GM23338 (cell line): ENCODE results near the gene TMEM175. TPM values are rescaled to one million over a fixed set of nuclear protein-coding genes. Genes with fewer than 3 reads are reported as not detected.

Experiments used
- ATAC-seq: fragments of 200-7000 bp; cut with Tn5 transposase; 3 replicates; pipeline ENCODE4 v1.9.1; 2020
- DNase-seq: peaks from one replicate; pipeline ENCODE4 v3.0.0-alpha.2; 2015; ENCODE audit warnings: low spot score
- H2AFZ ChIP-seq: fragments of 200-600 bp; sonication (generic); 2 replicates; pipeline ENCODE4 v1.8.0; 2016; ENCODE audit warnings: antibody characterized with exemption, mild to moderate bottlenecking, moderate library complexity
- H3F3A ChIP-seq: fragments of 200-600 bp; sonication (generic); replicated peaks from 2 replicates; pipeline ENCODE4 v1.8.0; 2017; ENCODE audit warnings: antibody characterized with exemption, mixed run types, low read depth
- H3K27ac ChIP-seq: fragments of 200-600 bp; sonication (generic); 2 replicates; pipeline ENCODE4 v1.6.1; 2016; ENCODE audit warnings: low read depth
- H3K27me3 ChIP-seq: fragments of 200-600 bp; sonication (generic); 2 replicates; pipeline ENCODE4 v1.8.0; 2016; ENCODE audit warnings: mild to moderate bottlenecking, mixed run types, moderate library complexity; ENCODE audit not compliant: insufficient read depth
- H3K36me3 ChIP-seq: fragments of 200-600 bp; sonication (generic); 2 replicates; pipeline ENCODE4 v1.8.0; 2016; ENCODE audit warnings: mild to moderate bottlenecking; ENCODE audit not compliant: insufficient read depth
- H3K4me1 ChIP-seq: fragments of 200-600 bp; sonication (generic); 2 replicates; pipeline ENCODE4 v1.8.0; 2016; ENCODE audit warnings: mild to moderate bottlenecking, moderate library complexity; ENCODE audit not compliant: insufficient read depth
- H3K4me2 ChIP-seq: fragments of 200-600 bp; sonication (generic); 2 replicates; pipeline ENCODE4 v1.7.1; 2017; ENCODE audit warnings: mixed run types
- H3K4me3 ChIP-seq: fragments of 200-600 bp; sonication (generic); 2 replicates; pipeline ENCODE4 v1.6.1; 2016; ENCODE audit warnings: mixed run types
- H3K79me2 ChIP-seq: fragments of 200-600 bp; sonication (generic); replicated peaks from 2 replicates; pipeline ENCODE4 v1.8.0; 2017; ENCODE audit warnings: mild to moderate bottlenecking; ENCODE audit not compliant: insufficient read depth
- H3K9me2 ChIP-seq: fragments of 200-600 bp; sonication (generic); 2 replicates; pipeline ENCODE4 v1.8.0; 2017; ENCODE audit not compliant: insufficient read depth
- H4K20me1 ChIP-seq: fragments of 200-600 bp; sonication (generic); replicated peaks from 2 replicates; pipeline ENCODE4 v1.8.0; 2017; ENCODE audit warnings: mild to moderate bottlenecking; ENCODE audit not compliant: insufficient read depth
- H3K27ac Mint-ChIP-seq: 2 replicates; pipeline ENCODE4 v1.8.0; 2020; ENCODE audit warnings: inconsistent platforms, mild to moderate bottlenecking, moderate library complexity, mixed read lengths
- H3K27me3 Mint-ChIP-seq: 3 replicates; pipeline ENCODE4 v1.8.0; 2022; ENCODE audit warnings: low read depth, mild to moderate bottlenecking, moderate library complexity, mixed read lengths, inconsistent platforms; ENCODE audit not compliant: insufficient read depth, poor library complexity
- H3K36me3 Mint-ChIP-seq: 3 replicates; pipeline ENCODE4 v1.8.0; 2021; ENCODE audit warnings: low read depth, mild to moderate bottlenecking, inconsistent platforms, moderate library complexity, mixed read lengths
- H3K4me1 Mint-ChIP-seq: 3 replicates; pipeline ENCODE4 v1.8.0; 2020; ENCODE audit warnings: mild to moderate bottlenecking, inconsistent platforms, mixed read lengths
- H3K4me3 Mint-ChIP-seq: 3 replicates; pipeline ENCODE4 v1.8.0; 2021; ENCODE audit warnings: moderate library complexity, mild to moderate bottlenecking, inconsistent platforms, mixed read lengths
- H3K9me3 Mint-ChIP-seq: 3 replicates; pipeline ENCODE4 v1.8.0; 2020; ENCODE audit warnings: moderate library complexity, mild to moderate bottlenecking, inconsistent platforms, mixed read lengths
- CREB1 ChIP-seq: fragments of 250-450 bp; sonication (Bioruptor Pico); IDR thresholded peaks from 2 replicates; pipeline ENCODE4 v1.5.0; 2020; ENCODE audit warnings: low read depth, mild to moderate bottlenecking, moderate library complexity
- CTCF ChIP-seq, 2 experiments: fragments of 200-600 bp in 1 of 2; sonication (generic) in 1 of 2; conservative IDR thresholded peaks; 2 replicates each; pipeline versions ENCODE4 v1.5.1 to v1.6.1; 2016 to 2017; ENCODE audit warnings: antibody characterized with exemption in 2 of 2, low read depth in 2 of 2, mild to moderate bottlenecking in 2 of 2, moderate library complexity in 1 of 2
- ETS1 ChIP-seq: IDR thresholded peaks from 2 replicates; pipeline ENCODE4 v1.6.1; 2016; ENCODE audit warnings: antibody characterized with exemption
- EZH2 ChIP-seq: fragments of 200-600 bp; sonication (generic); IDR thresholded peaks from one replicate; pipeline ENCODE4 v1.8.0; 2017; ENCODE audit warnings: antibody characterized with exemption, mild to moderate bottlenecking, low read depth; ENCODE audit not compliant: unreplicated experiment
- NANOG ChIP-seq: IDR thresholded peaks from 2 replicates; pipeline ENCODE4 v1.6.1; 2016; ENCODE audit warnings: antibody characterized with exemption, borderline replicate concordance
- POLR2AphosphoS5 ChIP-seq: IDR thresholded peaks from 2 replicates; pipeline ENCODE4 v1.6.1; 2016; ENCODE audit warnings: antibody characterized with exemption, low read depth
- REST ChIP-seq: IDR thresholded peaks from one replicate; pipeline ENCODE4 v1.6.1; 2018; ENCODE audit warnings: antibody characterized with exemption; ENCODE audit not compliant: unreplicated experiment
- STAT1 ChIP-seq: IDR thresholded peaks from one replicate; pipeline ENCODE4 v1.6.1; 2016; ENCODE audit warnings: antibody characterized with exemption; ENCODE audit not compliant: unreplicated experiment
- ZNF114 ChIP-seq: fragments of 250-450 bp; sonication (Bioruptor Pico); IDR thresholded peaks from 2 replicates; pipeline ENCODE4 v1.5.0; 2020; ENCODE audit warnings: mild to moderate bottlenecking, moderate library complexity
- ZNF331 ChIP-seq: fragments of 250-450 bp; sonication (Bioruptor Pico); IDR thresholded peaks from 2 replicates; pipeline ENCODE4 v1.5.0; 2020; ENCODE audit warnings: low read depth, mild to moderate bottlenecking, moderate library complexity
- polyA plus RNA-seq: library from polyadenylated mRNA; unstranded; fragments of >200 nt; fragmentation: Nextera tagmentation; extraction: Ambion mirVana; gene quantifications from 2 replicates; pipeline ENCODE4 v1.2.1, GENCODE V29; 2016
- total RNA-seq: library from RNA; depleted of rRNA; stranded (reverse); fragments of >200 nt; shearing (Covaris generic); gene quantifications from 2 replicates; pipeline ENCODE4 v1.2.3, GENCODE V29; 2014

Gene TMEM175
- total and polyA plus RNA-seq, 2 experiments from 2014 or later: 8.0 to 11.4 TPM

- H3K27me3 Mint-ChIP-seq: peaks cover 26% of the 10 kb centered on the region
- Histone ChIP-seq H3K9me2 (no peaks in the 10 kb centered on the region), H3K27me3 (peaks cover 20% of the 10 kb centered on the region; the same call in 1 of the 2 replicates), H3K79me2 (no peaks in the 10 kb centered on the region), H3K36me3 (no peaks in the 10 kb centered on the region), H2AFZ (no peak overlapping the region), H3K27ac (no peak overlapping the region), H4K20me1 (no peaks in the 10 kb centered on the region), H3K4me3 (no peak overlapping the region), H3F3A (peaks cover 4% of the 10 kb centered on the region; the same call in 1 of the 2 replicates), H3K4me1 (no peaks in the 10 kb centered on the region), H3K4me2 (no peak overlapping the region)
- no peaks in the 10 kb centered on the region for H3K4me1 Mint-ChIP-seq
- H3K27ac Mint-ChIP-seq: no peak overlapping the region
- no peak overlapping the region; the same call in 2 of the 3 replicates for H3K4me3 Mint-ChIP-seq
- no peak for ATAC-seq
- H3K36me3 Mint-ChIP-seq: no peaks in the 10 kb centered on the region
- TF ChIP-seq CTCF (conservative IDR thresholded peaks at IDR 0.05; ENCODE audit: low read depth in 2 of 2): no peak
- no peak for TF ChIP-seq ZNF114 (CRISPR knock-in tag)
- H3K9me3 Mint-ChIP-seq: peaks cover 8% of the 10 kb centered on the region; the same call in 1 of the 3 replicates
- DNase-seq: no peak
Measured at GRCh38 chr4:970046-970745, 37.9 kb downstream of the TMEM175 start.

- no peak for ATAC-seq
- no peak overlapping the region for H3K4me2 ChIP-seq
- H2AFZ ChIP-seq: no peak overlapping the region
- H3K27ac ChIP-seq: no peak overlapping the region
- TF ChIP-seq POLR2AphosphoS5: no peak
- no peak for TF ChIP-seq CREB1 (CRISPR knock-in tag)
- TF ChIP-seq ZNF331 (CRISPR knock-in tag): no peak
- TF ChIP-seq ETS1: no peak
- TF ChIP-seq ZNF114 (CRISPR knock-in tag): no peak
- TF ChIP-seq STAT1: no peak
- no peak for TF ChIP-seq REST
- no peak for TF ChIP-seq NANOG
- TF ChIP-seq EZH2: no peak
- H3K36me3 ChIP-seq: no peaks in the 10 kb centered on the region
- no peaks in the 10 kb centered on the region for H3K9me2 ChIP-seq
- no peak overlapping the region for H3K4me3 ChIP-seq
- Mint-ChIP-seq H3K9me3 (peaks cover 12% of the 10 kb centered on the region; the same call in 1 of the 3 replicates), H3K27me3 (peaks cover 25% of the 10 kb centered on the region), H3K27ac (no peak overlapping the region), H3K4me1 (no peaks in the 10 kb centered on the region), H3K36me3 (no peaks in the 10 kb centered on the region), H3K4me3 (no peak overlapping the region; the same call in 2 of the 3 replicates)
- no peaks in the 10 kb centered on the region for H3K79me2 ChIP-seq
- DNase-seq: no peak
- peaks cover 20% of the 10 kb centered on the region; the same call in 1 of the 2 replicates for H3K27me3 ChIP-seq
- H3F3A ChIP-seq: peaks cover 4% of the 10 kb centered on the region; the same call in 1 of the 2 replicates
- H4K20me1 ChIP-seq: no peaks in the 10 kb centered on the region
- H3K4me1 ChIP-seq: no peaks in the 10 kb centered on the region
Measured at GRCh38 chr4:970854-971520, 38.7 kb downstream of the TMEM175 start.
